HEK293 (cell line): Measurements from ENCODE around the gene RNU2-63P.

ENCODE experiments used
- BCL11B ChIP-seq: fragments of 450-650 bp; formaldehyde crosslinking; IDR thresholded peaks from 2 replicates; pipeline ENCODE4 v1.5.1; 2016; ENCODE audit warnings: low read depth, missing biosample characterization, missing genetic modification characterization
- KLF16 ChIP-seq: fragments of 450-650 bp; formaldehyde crosslinking; IDR thresholded peaks from 2 replicates; pipeline ENCODE4 v1.5.1; 2017; ENCODE audit warnings: missing biosample characterization, missing genetic modification characterization
- KLF7 ChIP-seq: fragments of 450-650 bp; formaldehyde crosslinking; IDR thresholded peaks from 2 replicates; pipeline ENCODE4 v1.5.1; 2016; ENCODE audit warnings: missing biosample characterization, missing genetic modification characterization, borderline replicate concordance
- PRDM1 ChIP-seq: fragments of 450-650 bp; formaldehyde crosslinking; IDR thresholded peaks from 2 replicates; pipeline ENCODE4; 2016; ENCODE audit warnings: missing biosample characterization, missing genetic modification characterization
- PRDM10 ChIP-seq: fragments of 450-650 bp; formaldehyde crosslinking; IDR thresholded peaks from 2 replicates; pipeline ENCODE4 v1.5.1; 2016; ENCODE audit warnings: missing biosample characterization, missing genetic modification characterization
- SP2 ChIP-seq: fragments of 450-650 bp; formaldehyde crosslinking; IDR thresholded peaks from 2 replicates; pipeline ENCODE4 v1.5.1; 2016; ENCODE audit warnings: missing biosample characterization, missing genetic modification characterization
- ZBTB10 ChIP-seq: fragments of 450-650 bp; formaldehyde crosslinking; IDR thresholded peaks from 2 replicates; pipeline ENCODE4 v1.5.1; 2016; ENCODE audit warnings: missing biosample characterization, missing genetic modification characterization
- ZBTB11 ChIP-seq: fragments of 450-650 bp; formaldehyde crosslinking; conservative IDR thresholded peaks from 2 replicates; pipeline ENCODE4 v1.5.1; 2016; ENCODE audit warnings: low read depth, missing biosample characterization, missing genetic modification characterization
- ZNF138 ChIP-seq: fragments of 450-650 bp; formaldehyde crosslinking; IDR thresholded peaks from 2 replicates; pipeline ENCODE4 v1.5.1; 2016; ENCODE audit warnings: missing biosample characterization, missing genetic modification characterization, borderline replicate concordance
- ZNF148 ChIP-seq: fragments of 450-650 bp; formaldehyde crosslinking; IDR thresholded peaks from 2 replicates; pipeline ENCODE4 v1.5.0; 2017; ENCODE audit warnings: missing biosample characterization, missing genetic modification characterization, borderline replicate concordance
- ZNF184 ChIP-seq: fragments of 450-650 bp; IDR thresholded peaks from 2 replicates; pipeline ENCODE4 v1.5.1; 2018; ENCODE audit warnings: missing biosample characterization, mild to moderate bottlenecking, missing genetic modification characterization
- ZNF404 ChIP-seq: fragments of 450-650 bp; formaldehyde crosslinking; IDR thresholded peaks from 2 replicates; pipeline ENCODE4 v1.5.1; 2017; ENCODE audit warnings: missing biosample characterization, missing genetic modification characterization
- ZNF510 ChIP-seq: fragments of 450-650 bp; formaldehyde crosslinking; IDR thresholded peaks from 2 replicates; pipeline ENCODE4 v1.5.1; 2018; ENCODE audit warnings: mild to moderate bottlenecking, missing genetic modification characterization, missing biosample characterization; ENCODE audit not compliant: insufficient replicate concordance
- ZNF785 ChIP-seq: fragments of 450-650 bp; formaldehyde crosslinking; IDR thresholded peaks from 2 replicates; pipeline ENCODE4 v1.5.1; 2016; ENCODE audit warnings: missing biosample characterization, missing genetic modification characterization
- ZNF791 ChIP-seq: fragments of 450-650 bp; formaldehyde crosslinking; IDR thresholded peaks from 2 replicates; pipeline ENCODE4 v1.5.1; 2016; ENCODE audit warnings: missing biosample characterization, missing genetic modification characterization

RNU2-63P gene

GRCh38 chr2:88054782-88055370, 38.5 kb upstream of the RNU2-63P start (continued):
- TF ChIP-seq ZBTB11 (tag by site-specific recombination) (peak; percentile 62; the same call in 1 of the 2 replicates), KLF16 (tag by site-specific recombination) (no peak; the same call in 1 of the 2 replicates), BCL11B (no peak), SP2 (tag by site-specific recombination) (no peak), ZNF510 (no peak), ZNF184 (no peak), KLF7 (no peak), ZNF404 (no peak), ZNF148 (no peak), PRDM10 (tag by site-specific recombination) (peak; percentile 52), ZBTB10 (no peak), ZNF138 (tag by site-specific recombination) (no peak), PRDM1 (peak; percentile 45), ZNF791 (tag by site-specific recombination) (no peak), ZNF785 (tag by site-specific recombination) (no peak)
